ENCODE results near the gene TMEM161B.

TMEM161B gene

GRCh38 chr5:88248743-88249540 is 19.7 kb downstream of the TMEM161B start:
- TF ChIP-seq GABPA (IDR thresholded peaks at IDR 0.05; ENCODE audit: low read depth) (no peak), POLR2AphosphoS5 (IDR thresholded peaks at IDR 0.05; ENCODE audit: low read depth) (no peak), SPI1 (IDR thresholded peaks at IDR 0.05; ENCODE audit: borderline replicate concordance, low read depth) (no peak), REST (IDR thresholded peaks at IDR 0.05; ENCODE audit: insufficient replicate concordance, low read depth) (no peak), CTCF (IDR thresholded peaks at IDR 0.05; ENCODE audit: insufficient read depth, low read length) (no peak)
- DNase-seq (ENCODE audit: low read depth in 1 of 2, low spot score in 1 of 2) = no peak
- H3K27me3 ChIP-seq (ENCODE audit: insufficient read depth, poor library complexity, severe bottlenecking) = no peaks in the 10 kb centered on the region
- H3K27ac ChIP-seq (replicated peaks) = no peak overlapping the region
- no peak overlapping the region for H3K4me3 ChIP-seq (replicated peaks; ENCODE audit: insufficient read depth, low read length)

- TF ChIP-seq CTCF (IDR thresholded peaks at IDR 0.05; ENCODE audit: insufficient read depth, low read length) (no peak), GABPA (IDR thresholded peaks at IDR 0.05; ENCODE audit: low read depth) (no peak), REST (IDR thresholded peaks at IDR 0.05; ENCODE audit: insufficient replicate concordance, low read depth) (no peak), SPI1 (IDR thresholded peaks at IDR 0.05; ENCODE audit: borderline replicate concordance, low read depth) (no peak), POLR2AphosphoS5 (IDR thresholded peaks at IDR 0.05; ENCODE audit: low read depth) (no peak)
- Histone ChIP-seq H3K27me3 (ENCODE audit: insufficient read depth, poor library complexity, severe bottlenecking) (no peaks in the 10 kb centered on the region), H3K4me3 (replicated peaks; ENCODE audit: insufficient read depth, low read length) (no peak overlapping the region), H3K27ac (replicated peaks) (no peak overlapping the region)
- DNase-seq (ENCODE audit: low read depth in 1 of 2, low spot score in 1 of 2) = no peak
These were observed 20.6 kb downstream of the TMEM161B start for GRCh38 chr5:88248094-88248493.

GRCh38 chr5:88245893-88246244 is 22.8 kb downstream of the TMEM161B start:
- H3K27ac ChIP-seq (replicated peaks) = no peak overlapping the region
- TF ChIP-seq CTCF (IDR thresholded peaks at IDR 0.05; ENCODE audit: insufficient read depth, low read length) (no peak), REST (IDR thresholded peaks at IDR 0.05; ENCODE audit: insufficient replicate concordance, low read depth) (no peak), GABPA (IDR thresholded peaks at IDR 0.05; ENCODE audit: low read depth) (no peak), SPI1 (IDR thresholded peaks at IDR 0.05; ENCODE audit: borderline replicate concordance, low read depth) (no peak), POLR2AphosphoS5 (IDR thresholded peaks at IDR 0.05; ENCODE audit: low read depth) (no peak)
- H3K4me3 ChIP-seq (replicated peaks; ENCODE audit: insufficient read depth, low read length) = no peak overlapping the region
- H3K27me3 ChIP-seq (ENCODE audit: insufficient read depth, poor library complexity, severe bottlenecking) = no peaks in the 10 kb centered on the region
- no peak for DNase-seq (ENCODE audit: low read depth in 1 of 2, low spot score in 1 of 2)

All from HL-60 (cell line).